ENCODE measurements around the gene METTL5.
"Not testable (repeated sequence)": the region's sequence is repeated elsewhere in the genome, so short reads cannot be mapped to it uniquely, and the experiment has no call there.

METTL5 gene

GRCh38 chr2:169824373-169825333 lies at the start of gene METTL5:
Gene METTL5, minus strand, starts transcription at chr2:169824905. Its CDS starts 308 bp downstream, at chr2:169824597.
- peak; percentile 80 to 85 for DNase-seq

- no peak for DNase-seq
Observed at GRCh38 chr2:169871994-169872393, 47.3 kb upstream of the METTL5 start.

- DNase-seq = not testable (repeated sequence)
Observed at GRCh38 chr2:169871369-169871768, 46.7 kb upstream of the METTL5 start.

GRCh38 chr2:169868951-169869350 lies 44.2 kb upstream of the METTL5 start:
- DNase-seq = no peak

GRCh38 chr2:169867579-169867978 lies 42.9 kb upstream of the METTL5 start:
- no peak for DNase-seq

GRCh38 chr2:169866230-169866629 lies 41.5 kb upstream of the METTL5 start:
- not testable (repeated sequence) for DNase-seq

GRCh38 chr2:169865492-169865891 lies 40.8 kb upstream of the METTL5 start:
- no peak for DNase-seq

- no peak for DNase-seq
Observed at GRCh38 chr2:169862816-169863215, 38.1 kb upstream of the METTL5 start.

GRCh38 chr2:169860149-169860548 lies 35.4 kb upstream of the METTL5 start:
- no peak for DNase-seq

- DNase-seq = no peak
Observed at GRCh38 chr2:169859423-169859822, 34.7 kb upstream of the METTL5 start.

GRCh38 chr2:169855281-169856258 lies 30.9 kb upstream of the METTL5 start:
- DNase-seq = not testable (repeated sequence)

GRCh38 chr2:169853041-169853668 lies 28.4 kb upstream of the METTL5 start:
- DNase-seq = no peak

- no peak for DNase-seq
Observed at GRCh38 chr2:169849710-169850109, 25.0 kb upstream of the METTL5 start.

GRCh38 chr2:169848959-169849693 lies 24.4 kb upstream of the METTL5 start:
- DNase-seq = not testable (repeated sequence)

- no peak for DNase-seq
Observed at GRCh38 chr2:169845016-169845415, 20.3 kb upstream of the METTL5 start.

- not testable (repeated sequence) for DNase-seq
Observed at GRCh38 chr2:169841625-169842024, 16.9 kb upstream of the METTL5 start.

- DNase-seq = no peak
Observed at GRCh38 chr2:169840747-169841142, 16.0 kb upstream of the METTL5 start.

GRCh38 chr2:169839954-169840746 lies 15.4 kb upstream of the METTL5 start:
- DNase-seq = no peak

- DNase-seq = no peak
Observed at GRCh38 chr2:169838743-169839489, 14.2 kb upstream of the METTL5 start.

GRCh38 chr2:169834401-169834800 lies 9.7 kb upstream of the METTL5 start:
- DNase-seq = no peak
